ENCODE measurements around the gene ACMSD. TPM values are rescaled to one million over a fixed set of nuclear protein-coding genes. Genes with fewer than 3 reads are reported as not detected.

ACMSD gene
- total and polyA plus RNA-seq, 10 of the 15 experiments (the other 5 are each of a cell fraction or from before 2014, with no cell fraction given): 0.08 TPM; not detected in 9

DNA sequence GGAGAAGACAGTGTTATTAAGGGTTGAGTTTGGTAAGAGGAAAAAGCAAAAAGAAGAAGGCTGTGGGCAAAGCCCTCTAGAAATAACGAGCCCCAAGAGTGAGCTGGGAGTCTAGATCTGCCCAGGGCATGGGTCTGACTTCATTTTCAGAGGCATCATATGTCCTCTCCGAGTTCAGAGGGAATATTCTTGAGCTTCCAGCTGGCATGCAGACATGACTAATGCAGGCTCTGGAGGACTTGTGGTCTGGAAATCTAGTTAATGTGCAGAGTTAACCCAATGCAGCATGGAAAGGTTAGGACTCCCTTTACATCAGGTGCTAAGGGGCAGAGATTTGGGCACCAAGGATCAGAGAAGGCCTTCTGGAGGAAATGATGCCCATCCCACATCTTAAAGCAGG lies 7.3 kb downstream of the ACMSD start:
- DNase-seq (ENCODE audit: low read depth, low spot score) (no peak), ATAC-seq (no peak), FAIRE-seq (no peak)
- in situ Hi-C loops (cut with MboI): no loop called here
- ChIA-PET CTCF (no interaction called here), POLR2A (no interaction called here), SMC1A (ENCODE audit: uncharacterized antibody, unreplicated experiment) (no interaction called here), RAD21 (ENCODE audit: unreplicated experiment) (interaction anchor here (0.6 kb wide), 1 partner anchor 1919 kb away, joined by 3 read pairs; no protein-coding TSS in a partner anchor)
- Histone ChIP-seq H3K9ac (ENCODE audit: control insufficient read depth, insufficient read depth, low read length) (no peak overlapping the region), H4K20me1 (ENCODE audit: control insufficient read depth, insufficient read depth) (no peaks in the 10 kb centered on the region), H3K4me3 (no peak overlapping the region), H3K27ac (ENCODE audit: control insufficient read depth, insufficient read depth) (no peak overlapping the region), H3K27me3 (replicated peaks in 1 of 2; ENCODE audit: control insufficient read depth in 2 of 2, insufficient read depth in 2 of 2, low read length in 1 of 2) (peaks cover 0 to 3% of the 10 kb centered on the region in 2 experiments; a peak in 1 of 4 replicates), H3K4me1 (ENCODE audit: control insufficient read depth, insufficient read depth, low read length) (no peaks in the 10 kb centered on the region), H2AFZ (ENCODE audit: control insufficient read depth, low read depth, low read length) (no peak overlapping the region), H3K9me3 (replicated peaks; ENCODE audit: control insufficient read depth, insufficient read depth, low read length) (no peaks in the 10 kb centered on the region), H3K4me2 (ENCODE audit: control insufficient read depth, insufficient read depth) (no peak overlapping the region), H3K36me3 (ENCODE audit: control insufficient read depth in 2 of 2, insufficient read depth in 2 of 2, low read length in 1 of 2) (no peaks in the 10 kb centered on the region), H3K79me2 (ENCODE audit: control insufficient read depth, insufficient read depth, low read length) (no peaks in the 10 kb centered on the region)
- TF ChIP-seq FOXM1 (IDR thresholded peaks at IDR 0.05; ENCODE audit: low read depth, low read length) (no peak), CHD2 (IDR thresholded peaks at IDR 0.05; ENCODE audit: borderline replicate concordance, low read depth, low read length) (no peak), ZZZ3 (IDR thresholded peaks at IDR 0.05; ENCODE audit: control insufficient read depth, insufficient read length, low read depth) (no peak), ZNF24 (IDR thresholded peaks at IDR 0.05) (no peak), SMC3 (IDR thresholded peaks at IDR 0.05; ENCODE audit: borderline replicate concordance, low read length) (no peak), CHD4 (IDR thresholded peaks at IDR 0.05) (no peak), PAX8 (IDR thresholded peaks at IDR 0.05) (no peak), KAT2A (conservative IDR thresholded peaks at IDR 0.05; ENCODE audit: control insufficient read depth, low read depth, low read length) (no peak), NR2C1 (IDR thresholded peaks at IDR 0.05) (no peak), SREBF1 (IDR thresholded peaks at IDR 0.05; ENCODE audit: low read length) (no peak), E2F8 (IDR thresholded peaks at IDR 0.05; ENCODE audit: low read depth, partially characterized antibody) (no peak), PAX5 (IDR thresholded peaks at IDR 0.05; ENCODE audit: borderline replicate concordance, low read depth, low read length) (no peak), CHD1 (IDR thresholded peaks at IDR 0.05; ENCODE audit: low read depth, low read length) (no peak)
- TF ChIP-seq, protein P1, sequence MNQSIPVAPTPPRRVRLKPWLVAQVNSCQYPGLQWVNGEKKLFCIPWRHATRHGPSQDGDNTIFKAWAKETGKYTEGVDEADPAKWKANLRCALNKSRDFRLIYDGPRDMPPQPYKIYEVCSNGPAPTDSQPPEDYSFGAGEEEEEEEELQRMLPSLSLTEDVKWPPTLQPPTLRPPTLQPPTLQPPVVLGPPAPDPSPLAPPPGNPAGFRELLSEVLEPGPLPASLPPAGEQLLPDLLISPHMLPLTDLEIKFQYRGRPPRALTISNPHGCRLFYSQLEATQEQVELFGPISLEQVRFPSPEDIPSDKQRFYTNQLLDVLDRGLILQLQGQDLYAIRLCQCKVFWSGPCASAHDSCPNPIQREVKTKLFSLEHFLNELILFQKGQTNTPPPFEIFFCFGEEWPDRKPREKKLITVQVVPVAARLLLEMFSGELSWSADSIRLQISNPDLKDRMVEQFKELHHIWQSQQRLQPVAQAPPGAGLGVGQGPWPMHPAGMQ (IDR thresholded peaks at IDR 0.05; ENCODE audit: borderline replicate concordance): no peak
- TF ChIP-seq, protein P2, sequence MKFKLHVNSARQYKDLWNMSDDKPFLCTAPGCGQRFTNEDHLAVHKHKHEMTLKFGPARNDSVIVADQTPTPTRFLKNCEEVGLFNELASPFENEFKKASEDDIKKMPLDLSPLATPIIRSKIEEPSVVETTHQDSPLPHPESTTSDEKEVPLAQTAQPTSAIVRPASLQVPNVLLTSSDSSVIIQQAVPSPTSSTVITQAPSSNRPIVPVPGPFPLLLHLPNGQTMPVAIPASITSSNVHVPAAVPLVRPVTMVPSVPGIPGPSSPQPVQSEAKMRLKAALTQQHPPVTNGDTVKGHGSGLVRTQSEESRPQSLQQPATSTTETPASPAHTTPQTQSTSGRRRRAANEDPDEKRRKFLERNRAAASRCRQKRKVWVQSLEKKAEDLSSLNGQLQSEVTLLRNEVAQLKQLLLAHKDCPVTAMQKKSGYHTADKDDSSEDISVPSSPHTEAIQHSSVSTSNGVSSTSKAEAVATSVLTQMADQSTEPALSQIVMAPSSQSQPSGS (IDR thresholded peaks at IDR 0.05; ENCODE audit: low read length): no peak
- TF ChIP-seq, protein P3, sequence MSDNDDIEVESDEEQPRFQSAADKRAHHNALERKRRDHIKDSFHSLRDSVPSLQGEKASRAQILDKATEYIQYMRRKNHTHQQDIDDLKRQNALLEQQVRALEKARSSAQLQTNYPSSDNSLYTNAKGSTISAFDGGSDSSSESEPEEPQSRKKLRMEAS (IDR thresholded peaks at IDR 0.05; ENCODE audit: low read depth, low read length): no peak
- WGBS (ENCODE audit: insufficient coverage, insufficient replicate concordance, low lambda C conversion rate, missing lambda C conversion rate): 0% methylated on average over 2 of the region's 2 CpGs
- intact Hi-C loops (cut with micrococcal nuclease; ENCODE audit: unreplicated experiment): no loop called here
- BruUV-seq (replicated peaks): no TSS peak

All from GM12878 (cell line).